Muscle layer of colon (tissue), 2 donors: ENCODE results near the gene LGR6.
"Not testable (repeated sequence)": the region's sequence is repeated elsewhere in the genome, so short reads cannot be mapped to it uniquely, and the experiment has no call there.

Experiments
- H3K27ac ChIP-seq: one replicate; pipeline ENCODE4 v1.7.0; 2013; ENCODE audit warnings: low read depth, mild to moderate bottlenecking, low read length, moderate library complexity
- H3K27me3 ChIP-seq, 2 donors: one replicate each; pipeline ENCODE4 v1.7.0; 2013; ENCODE audit warnings: low read length in 2 of 2, mild to moderate bottlenecking in 2 of 2; ENCODE audit not compliant: insufficient read depth in 2 of 2, control insufficient read depth in 1 of 2
- H3K36me3 ChIP-seq: one replicate; pipeline ENCODE4 v1.7.0; 2013; ENCODE audit warnings: mild to moderate bottlenecking, low read length; ENCODE audit not compliant: insufficient read depth
- H3K4me1 ChIP-seq: one replicate; pipeline ENCODE4 v1.7.0; 2013; ENCODE audit warnings: mild to moderate bottlenecking, low read length; ENCODE audit not compliant: insufficient read depth
- H3K4me3 ChIP-seq, 2 donors: one replicate each; pipeline ENCODE4 v1.7.0; 2013; ENCODE audit warnings: low read length in 2 of 2, low read depth in 1 of 2, mild to moderate bottlenecking in 1 of 2, moderate library complexity in 1 of 2
- H3K9ac ChIP-seq: one replicate; pipeline ENCODE4 v1.7.0; 2013; ENCODE audit warnings: low read length
- H3K9me3 ChIP-seq: one replicate; pipeline ENCODE4 v1.7.0; 2013; ENCODE audit warnings: mild to moderate bottlenecking, low read length
- donor health status: abdominal sarcoma.
- donor health status: Adenocarcinoma of cecum.

The LGR6 gene, protein sequence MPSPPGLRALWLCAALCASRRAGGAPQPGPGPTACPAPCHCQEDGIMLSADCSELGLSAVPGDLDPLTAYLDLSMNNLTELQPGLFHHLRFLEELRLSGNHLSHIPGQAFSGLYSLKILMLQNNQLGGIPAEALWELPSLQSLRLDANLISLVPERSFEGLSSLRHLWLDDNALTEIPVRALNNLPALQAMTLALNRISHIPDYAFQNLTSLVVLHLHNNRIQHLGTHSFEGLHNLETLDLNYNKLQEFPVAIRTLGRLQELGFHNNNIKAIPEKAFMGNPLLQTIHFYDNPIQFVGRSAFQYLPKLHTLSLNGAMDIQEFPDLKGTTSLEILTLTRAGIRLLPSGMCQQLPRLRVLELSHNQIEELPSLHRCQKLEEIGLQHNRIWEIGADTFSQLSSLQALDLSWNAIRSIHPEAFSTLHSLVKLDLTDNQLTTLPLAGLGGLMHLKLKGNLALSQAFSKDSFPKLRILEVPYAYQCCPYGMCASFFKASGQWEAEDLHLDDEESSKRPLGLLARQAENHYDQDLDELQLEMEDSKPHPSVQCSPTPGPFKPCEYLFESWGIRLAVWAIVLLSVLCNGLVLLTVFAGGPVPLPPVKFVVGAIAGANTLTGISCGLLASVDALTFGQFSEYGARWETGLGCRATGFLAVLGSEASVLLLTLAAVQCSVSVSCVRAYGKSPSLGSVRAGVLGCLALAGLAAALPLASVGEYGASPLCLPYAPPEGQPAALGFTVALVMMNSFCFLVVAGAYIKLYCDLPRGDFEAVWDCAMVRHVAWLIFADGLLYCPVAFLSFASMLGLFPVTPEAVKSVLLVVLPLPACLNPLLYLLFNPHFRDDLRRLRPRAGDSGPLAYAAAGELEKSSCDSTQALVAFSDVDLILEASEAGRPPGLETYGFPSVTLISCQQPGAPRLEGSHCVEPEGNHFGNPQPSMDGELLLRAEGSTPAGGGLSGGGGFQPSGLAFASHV

GRCh38 chr1:202193614-202194327 lies at the start of gene LGR6:
Gene LGR6 (plus strand): TSS chr1:202193799. CDS start chr1:202193990, 191 bp downstream.
- Histone ChIP-seq H3K4me1 (peaks cover 3% of the 10 kb centered on the region), H3K36me3 (no peaks in the 10 kb centered on the region), H3K27me3 (peaks cover 12 to 23% of the 10 kb centered on the region in 2 donors), H3K27ac (no peak within 1 kb of the TSS), H3K9me3 (no peaks in the 10 kb centered on the region), H3K9ac (no peak within 1 kb of the TSS), H3K4me3 (no peak within 1 kb of the TSS)

DNA sequence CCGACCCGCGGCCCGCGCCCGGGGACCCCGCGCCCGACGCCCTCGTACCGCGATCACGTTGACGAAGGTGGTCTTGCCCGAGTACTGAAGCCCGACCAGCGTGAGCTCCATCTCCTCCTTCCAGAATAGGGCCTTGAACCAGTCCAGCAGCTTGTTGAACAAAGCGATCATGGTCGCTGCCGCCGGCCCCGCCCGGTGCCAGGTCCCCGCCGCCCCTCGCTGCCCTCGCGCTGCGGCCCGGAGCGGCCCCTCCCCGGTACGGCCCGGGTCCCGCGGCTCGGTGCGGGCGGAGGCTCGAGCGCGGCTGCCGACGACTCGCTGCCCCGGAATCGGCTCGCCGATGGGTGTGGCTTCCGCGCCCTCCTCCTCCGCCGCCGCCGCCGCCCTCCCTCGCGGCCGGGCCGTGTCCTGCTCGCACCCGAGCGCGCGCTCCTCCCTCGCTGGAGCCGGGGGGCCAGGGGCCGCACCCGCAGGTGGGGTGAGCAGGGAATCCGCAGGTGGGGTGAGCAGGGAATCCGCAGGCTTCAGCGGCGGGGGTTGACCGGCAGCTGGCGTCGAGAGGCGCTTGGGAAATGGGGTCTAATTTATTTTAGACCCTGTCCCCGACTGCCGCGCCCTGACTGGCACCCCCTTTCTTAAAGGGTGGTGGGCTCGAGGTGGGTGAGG lies 49.1 kb upstream of the LGR6 start, which contains the start of gene ARL8A:
ARL8A (minus strand) TSS at position 336 of the 666 bp plus-strand sequence; CDS start at position 171, 165 bp downstream.
- H3K27me3 ChIP-seq, result no peaks in the 10 kb centered on the region
- H3K4me3 ChIP-seq, result peak within 1 kb of the TSS; percentile 89 to 96
- peaks cover 31% of the 10 kb centered on the region for H3K4me1 ChIP-seq
- H3K36me3 ChIP-seq, result no peaks in the 10 kb centered on the region
- peak within 1 kb of the TSS; percentile 83 for H3K27ac ChIP-seq
- no peaks in the 10 kb centered on the region for H3K9me3 ChIP-seq
- H3K9ac ChIP-seq, result peak within 1 kb of the TSS; percentile 96

DNA sequence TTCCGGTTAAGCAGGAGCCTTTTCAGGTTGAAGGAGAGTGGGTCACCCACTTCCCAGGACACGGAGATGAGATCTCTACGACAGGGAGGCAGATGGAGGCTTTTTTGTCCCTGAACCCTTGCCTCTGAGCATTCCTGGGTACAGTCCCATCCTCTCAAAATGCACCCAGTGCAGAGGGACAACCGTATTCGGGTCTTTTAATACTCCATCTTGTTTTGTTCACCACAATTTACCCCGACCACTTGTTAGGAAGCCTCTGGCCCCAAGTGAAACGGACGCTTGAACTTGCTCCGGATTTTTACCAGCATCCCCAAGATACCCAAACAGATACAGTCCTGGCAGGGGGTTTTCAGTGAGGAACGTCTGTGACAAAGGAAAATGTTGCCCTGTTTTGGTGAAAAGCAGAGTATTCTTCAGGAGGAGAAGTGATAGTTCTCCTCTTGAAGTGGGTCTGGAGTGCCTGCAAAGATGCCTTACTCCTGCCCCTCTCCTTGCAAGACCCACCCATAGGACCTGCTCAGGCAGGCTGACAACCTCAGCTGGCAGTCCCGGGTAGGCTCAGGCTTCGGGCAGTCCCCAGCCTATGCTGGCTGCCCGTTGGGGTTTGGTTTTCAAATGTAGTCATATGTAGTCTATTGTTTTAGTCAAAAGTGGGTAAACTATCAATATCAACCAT lies 48.4 kb upstream of the LGR6 start:
- Histone ChIP-seq H3K9ac (peak overlapping the region; percentile 86), H3K27ac (peak overlapping the region; percentile 83), H3K9me3 (no peaks in the 10 kb centered on the region), H3K4me1 (peaks cover 31% of the 10 kb centered on the region), H3K27me3 (no peaks in the 10 kb centered on the region), H3K36me3 (no peaks in the 10 kb centered on the region), H3K4me3 (peak overlapping the region; percentile 73 to 89)

- H3K27me3 ChIP-seq, H3K9ac ChIP-seq, H3K9me3 ChIP-seq, H3K27ac ChIP-seq, H3K36me3 ChIP-seq: not testable (repeated sequence)
- H3K4me3 ChIP-seq, result peak overlapping the region in 1 of 2 donors; percentile 89
- peaks cover 29% of the 10 kb centered on the region for H3K4me1 ChIP-seq
Observed at GRCh38 chr1:202145744-202146140, 47.9 kb upstream of the LGR6 start.

DNA sequence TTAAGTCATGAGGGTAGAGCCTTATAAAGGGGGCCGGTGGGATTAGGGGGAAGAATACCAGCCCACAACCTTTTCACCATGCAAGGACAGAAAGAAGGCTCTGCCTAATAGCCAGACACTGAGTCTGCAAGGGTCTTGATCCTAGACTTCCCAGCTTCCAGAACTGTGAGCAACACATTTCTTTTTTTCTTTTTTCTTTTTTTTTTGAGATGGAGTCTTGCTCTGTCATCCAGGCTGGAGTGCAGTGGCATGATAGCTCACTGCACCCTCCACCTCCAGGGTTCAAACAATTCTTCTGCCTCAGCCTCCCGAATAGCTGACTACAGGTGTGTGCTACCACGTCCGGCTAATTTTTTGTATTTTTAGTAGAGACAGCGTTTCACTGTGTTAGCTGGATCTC lies 47.3 kb upstream of the LGR6 start:
- Histone ChIP-seq H3K4me1 (peaks cover 24% of the 10 kb centered on the region), H3K27me3 (no peaks in the 10 kb centered on the region), H3K9me3 (no peaks in the 10 kb centered on the region), H3K4me3 (no peak overlapping the region), H3K27ac (no peak overlapping the region), H3K36me3 (no peaks in the 10 kb centered on the region), H3K9ac (no peak overlapping the region)

GRCh38 chr1:202146993-202147392 lies 46.6 kb upstream of the LGR6 start:
- H3K9me3 ChIP-seq, result no peaks in the 10 kb centered on the region
- H3K27me3 ChIP-seq, result no peaks in the 10 kb centered on the region
- no peak overlapping the region for H3K9ac ChIP-seq
- H3K4me3 ChIP-seq, result no peak overlapping the region
- H3K27ac ChIP-seq, result no peak overlapping the region
- peaks cover 19% of the 10 kb centered on the region for H3K4me1 ChIP-seq
- H3K36me3 ChIP-seq, result no peaks in the 10 kb centered on the region

DNA sequence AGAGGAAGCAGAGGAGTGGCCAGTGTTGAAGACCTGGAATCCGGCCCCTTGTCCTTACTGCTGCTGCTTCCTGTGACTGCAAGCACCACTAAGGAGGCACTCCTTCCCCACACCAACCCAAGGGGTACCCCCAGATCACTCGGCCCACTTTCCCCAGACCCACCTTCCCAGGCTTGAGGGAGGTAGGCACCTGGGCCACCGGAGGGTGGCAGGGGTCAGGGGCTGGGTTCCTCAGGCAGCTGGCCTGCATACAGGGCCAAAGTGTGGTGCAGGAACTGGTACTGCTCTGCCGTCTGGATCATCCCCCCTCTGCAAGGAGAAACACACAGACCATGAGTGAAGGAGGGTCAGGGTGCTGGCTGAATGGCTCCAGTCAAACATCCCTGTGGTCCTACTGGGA lies 45.2 kb upstream of the LGR6 start:
- Histone ChIP-seq H3K27me3 (no peaks in the 10 kb centered on the region), H3K36me3 (no peaks in the 10 kb centered on the region), H3K9me3 (no peaks in the 10 kb centered on the region), H3K4me3 (no peak overlapping the region), H3K9ac (no peak overlapping the region), H3K4me1 (peaks cover 8% of the 10 kb centered on the region), H3K27ac (no peak overlapping the region)

DNA sequence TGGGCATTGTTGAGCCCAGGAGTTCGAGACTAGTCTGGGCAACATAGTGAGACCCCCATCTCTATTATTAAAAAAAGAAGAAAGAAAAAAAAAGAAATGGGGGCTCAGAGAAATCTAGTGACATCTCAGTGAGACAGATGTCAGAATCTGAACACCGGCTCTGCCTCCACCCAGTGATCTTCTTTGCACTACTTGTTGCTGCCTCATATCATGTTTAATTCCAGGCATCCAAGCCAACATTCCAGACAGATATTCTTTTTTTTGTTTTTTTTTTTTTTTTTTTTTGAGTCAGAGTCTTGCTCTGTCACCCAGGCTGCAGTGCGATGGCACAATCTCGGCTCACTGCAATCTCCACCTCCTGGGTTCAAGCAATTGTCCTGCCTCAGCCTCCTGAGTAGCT lies 44.0 kb upstream of the LGR6 start:
- no peak overlapping the region for H3K9ac ChIP-seq
- no peak overlapping the region for H3K4me3 ChIP-seq
- no peaks in the 10 kb centered on the region for H3K27me3 ChIP-seq
- H3K27ac ChIP-seq, result no peak overlapping the region
- no peaks in the 10 kb centered on the region for H3K9me3 ChIP-seq
- no peaks in the 10 kb centered on the region for H3K36me3 ChIP-seq
- H3K4me1 ChIP-seq, result peaks cover 8% of the 10 kb centered on the region

DNA sequence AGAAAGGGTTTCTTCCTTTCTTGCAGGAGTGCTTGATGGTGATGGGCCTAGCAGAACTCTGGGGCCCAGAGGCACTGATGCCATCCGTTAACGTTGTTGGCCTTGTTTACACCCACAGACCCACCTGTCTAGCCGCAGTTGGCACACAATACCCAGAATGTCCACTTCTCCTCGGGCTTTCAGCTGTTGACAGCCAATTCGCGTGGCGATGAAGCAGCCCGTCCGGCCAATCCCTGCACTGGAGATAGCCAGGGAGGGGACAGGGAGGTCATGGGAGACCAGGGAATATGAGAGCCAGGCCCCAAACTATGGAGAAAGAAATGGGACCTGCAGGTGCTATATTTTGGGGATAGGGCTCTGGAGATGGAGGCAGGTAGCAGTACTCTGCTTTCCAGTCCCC lies 43.4 kb upstream of the LGR6 start:
- Histone ChIP-seq H3K4me1 (peaks cover 5% of the 10 kb centered on the region), H3K36me3 (no peaks in the 10 kb centered on the region), H3K9me3 (no peaks in the 10 kb centered on the region), H3K9ac (no peak overlapping the region), H3K4me3 (no peak overlapping the region), H3K27ac (no peak overlapping the region), H3K27me3 (no peaks in the 10 kb centered on the region)

DNA sequence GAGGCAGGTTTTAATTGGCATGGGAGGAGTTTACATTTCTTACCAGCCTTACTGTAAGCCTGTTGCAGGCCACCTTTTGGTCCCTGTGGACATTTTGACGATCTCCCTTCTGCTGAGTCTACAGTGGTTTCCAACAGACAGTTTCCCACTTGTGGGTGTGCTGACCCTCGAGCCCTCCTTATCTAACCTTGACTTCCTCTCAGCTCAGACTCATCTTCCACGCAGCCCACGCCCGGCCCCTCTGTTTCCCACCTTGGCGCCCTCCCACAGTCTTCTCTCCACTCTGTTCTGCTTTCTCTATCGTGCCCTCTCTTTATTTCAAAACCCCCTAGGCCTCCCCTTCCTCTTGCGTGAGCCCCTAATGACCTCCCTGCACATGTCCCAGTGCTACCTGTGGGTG lies 43.0 kb upstream of the LGR6 start:
- no peak overlapping the region for H3K9ac ChIP-seq
- H3K9me3 ChIP-seq, result no peaks in the 10 kb centered on the region
- no peaks in the 10 kb centered on the region for H3K27me3 ChIP-seq
- no peak overlapping the region for H3K4me3 ChIP-seq
- H3K27ac ChIP-seq, result no peak overlapping the region
- H3K36me3 ChIP-seq, result no peaks in the 10 kb centered on the region
- H3K4me1 ChIP-seq, result peaks cover under 1% of the 10 kb centered on the region
